Psoas muscle (tissue), 8 donors: Measurements from ENCODE around the gene SIPA1. TPM values are rescaled to one million over a fixed set of nuclear protein-coding genes. Genes with fewer than 3 reads are reported as not detected.

Source experiments
- ATAC-seq, 4 donors: fragments of 200-7000 bp; cut with Tn5 transposase; one replicate each; pipeline ENCODE4 v1.9.1; 2020; ENCODE audit warnings: moderate library complexity in 3 of 4, mild to moderate bottlenecking in 2 of 4
- DNase-seq, 2 donors: peaks; one replicate each; pipeline ENCODE4 v3.0.0-alpha.2; 2020
- H3K27ac ChIP-seq: fragments of 200-600 bp; one replicate; pipeline ENCODE4 v1.8.0; 2022
- H3K27me3 ChIP-seq, 3 donors: fragments of 200-600 bp in 1 of 3; one replicate each; pipeline versions ENCODE4 v1.6.1 to v1.8.0; 2013 to 2022; ENCODE audit warnings: low read length in 2 of 3, mild to moderate bottlenecking in 2 of 3, moderate library complexity in 1 of 3; ENCODE audit not compliant: insufficient read depth in 3 of 3
- H3K36me3 ChIP-seq, 2 donors: fragments of 200-600 bp in 1 of 2; one replicate each; pipeline versions ENCODE4 v1.6.1 to v1.8.0; 2013 to 2022; ENCODE audit warnings: low read depth in 1 of 2, mild to moderate bottlenecking in 1 of 2, moderate library complexity in 1 of 2; ENCODE audit not compliant: insufficient read depth in 1 of 2
- H3K4me1 ChIP-seq: fragments of 200-600 bp; one replicate; pipeline ENCODE4 v1.8.0; 2022
- H3K4me3 ChIP-seq: fragments of 200-600 bp; one replicate; pipeline ENCODE4 v1.8.0; 2022; ENCODE audit warnings: mild to moderate bottlenecking
- H3K9me3 ChIP-seq: fragments of 200-600 bp; one replicate; pipeline ENCODE4 v1.8.0; 2022
- WGBS, 3 donors: extraction: QIAGEN DNeasy Blood & Tissue Kit; methylation state at CpG; one replicate each; pipeline versions ENCODE4 v1.1.6 to v1.1.7; 2013; 5-methylcytosine and 5-hydroxymethylcytosine counted together
- intact Hi-C, 2 donors: fragments of 100-400 bp; cut with DNase I; formaldehyde crosslinking; loops; one replicate each; pipeline versions ENCODE4 v1.11.0 to v1.14.2; 2022
- polyA plus RNA-seq, 3 donors: library from polyadenylated mRNA; stranded (reverse); fragments of 200-250 nt; gene quantifications; one replicate each; pipeline ENCODE4 v1.2.3, GENCODE V29; 2013
- total RNA-seq, 4 donors: library from RNA; stranded (reverse); fragmentation: NEBNext Ultra II Directional in 2 of 4; extraction: Animal tissue kit (Norgen Biotek cat#: 25700) in 2 of 4; gene quantifications; one replicate each; pipeline versions ENCODE4 v1.2.1 to v1.2.4, GENCODE V29; 2021 to 2023
- TF ChIP-seq, protein P1 (sequence below): fragments of 200-600 bp; IDR thresholded peaks from one replicate; pipeline ENCODE4 v1.8.0; 2022; ENCODE audit warnings: antibody characterized with exemption
- donor health status: healthy with polysubstance abuse.
- donor health status: DM: no; HTN: no; CAD: no; lungs with moderate emphysema.
- donor health status: Bipolar disorder and iron deficiency.
- donor health status: healthy.
- donor health status: DM: yes; HTN: yes; CAD: no.
- donor health status: DM: no; HTN: no; CAD: no.
- donor health status: DM: no; HTN: no; CAD: no.
- donor health status: DM: yes; HTN: yes; CAD: no.

Gene SIPA1
- total and polyA plus RNA-seq, 7 donors = 7.9 to 17.4 (median 12.3) TPM

DNA sequence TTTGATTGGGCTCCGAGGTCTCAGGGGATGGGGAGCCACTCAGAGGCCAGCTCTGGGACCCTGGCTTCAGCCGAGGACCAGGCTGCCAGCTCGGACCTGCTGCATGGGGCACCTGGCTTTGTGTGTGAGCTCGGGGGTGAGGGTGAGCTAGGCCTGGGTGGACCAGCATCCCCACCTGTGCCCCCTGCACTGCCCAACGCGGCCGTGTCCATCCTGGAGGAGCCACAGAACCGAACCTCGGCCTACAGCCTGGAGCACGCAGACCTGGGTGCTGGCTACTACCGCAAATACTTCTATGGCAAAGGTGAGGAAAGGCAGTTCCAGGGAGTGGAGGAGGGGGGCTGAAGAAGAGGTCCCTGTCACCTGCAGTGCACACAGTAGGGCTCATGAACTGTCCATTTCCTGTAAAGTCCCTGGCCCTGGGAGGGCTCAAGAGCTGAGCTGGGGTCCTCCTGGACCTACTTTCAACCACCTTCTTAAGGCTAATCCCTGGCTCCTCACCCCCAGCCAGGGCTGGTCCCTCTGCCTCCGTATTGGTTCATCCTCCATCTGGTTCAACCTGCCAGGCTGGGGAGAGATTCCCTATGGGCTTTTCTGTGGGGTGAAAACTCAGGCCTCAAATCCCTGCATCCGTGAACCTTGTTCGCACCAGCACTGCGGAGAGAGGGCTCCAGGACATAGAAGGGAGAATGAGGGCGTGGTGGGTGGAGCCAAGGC, 3.6 kb downstream of the SIPA1 start:
- intact Hi-C loops = no loop called here
- TF ChIP-seq, protein P1, sequence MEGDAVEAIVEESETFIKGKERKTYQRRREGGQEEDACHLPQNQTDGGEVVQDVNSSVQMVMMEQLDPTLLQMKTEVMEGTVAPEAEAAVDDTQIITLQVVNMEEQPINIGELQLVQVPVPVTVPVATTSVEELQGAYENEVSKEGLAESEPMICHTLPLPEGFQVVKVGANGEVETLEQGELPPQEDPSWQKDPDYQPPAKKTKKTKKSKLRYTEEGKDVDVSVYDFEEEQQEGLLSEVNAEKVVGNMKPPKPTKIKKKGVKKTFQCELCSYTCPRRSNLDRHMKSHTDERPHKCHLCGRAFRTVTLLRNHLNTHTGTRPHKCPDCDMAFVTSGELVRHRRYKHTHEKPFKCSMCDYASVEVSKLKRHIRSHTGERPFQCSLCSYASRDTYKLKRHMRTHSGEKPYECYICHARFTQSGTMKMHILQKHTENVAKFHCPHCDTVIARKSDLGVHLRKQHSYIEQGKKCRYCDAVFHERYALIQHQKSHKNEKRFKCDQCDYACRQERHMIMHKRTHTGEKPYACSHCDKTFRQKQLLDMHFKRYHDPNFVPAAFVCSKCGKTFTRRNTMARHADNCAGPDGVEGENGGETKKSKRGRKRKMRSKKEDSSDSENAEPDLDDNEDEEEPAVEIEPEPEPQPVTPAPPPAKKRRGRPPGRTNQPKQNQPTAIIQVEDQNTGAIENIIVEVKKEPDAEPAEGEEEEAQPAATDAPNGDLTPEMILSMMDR = no peak
- no peak for ATAC-seq
- H3K36me3 ChIP-seq = peaks cover 0 to 30% of the 10 kb centered on the region in 2 donors
- peaks cover 0 to 2% (median 0%) of the 10 kb centered on the region in 3 donors for H3K27me3 ChIP-seq
- H3K27ac ChIP-seq = no peak overlapping the region
- peak overlapping the region; percentile 78 for H3K4me3 ChIP-seq
- H3K9me3 ChIP-seq = no peaks in the 10 kb centered on the region
- peaks cover 8% of the 10 kb centered on the region for H3K4me1 ChIP-seq
- 83 to 87% (median 85%) methylated on average over 16 of the region's 16 CpGs for WGBS, 3 donors
- DNase-seq = no peak

DNA sequence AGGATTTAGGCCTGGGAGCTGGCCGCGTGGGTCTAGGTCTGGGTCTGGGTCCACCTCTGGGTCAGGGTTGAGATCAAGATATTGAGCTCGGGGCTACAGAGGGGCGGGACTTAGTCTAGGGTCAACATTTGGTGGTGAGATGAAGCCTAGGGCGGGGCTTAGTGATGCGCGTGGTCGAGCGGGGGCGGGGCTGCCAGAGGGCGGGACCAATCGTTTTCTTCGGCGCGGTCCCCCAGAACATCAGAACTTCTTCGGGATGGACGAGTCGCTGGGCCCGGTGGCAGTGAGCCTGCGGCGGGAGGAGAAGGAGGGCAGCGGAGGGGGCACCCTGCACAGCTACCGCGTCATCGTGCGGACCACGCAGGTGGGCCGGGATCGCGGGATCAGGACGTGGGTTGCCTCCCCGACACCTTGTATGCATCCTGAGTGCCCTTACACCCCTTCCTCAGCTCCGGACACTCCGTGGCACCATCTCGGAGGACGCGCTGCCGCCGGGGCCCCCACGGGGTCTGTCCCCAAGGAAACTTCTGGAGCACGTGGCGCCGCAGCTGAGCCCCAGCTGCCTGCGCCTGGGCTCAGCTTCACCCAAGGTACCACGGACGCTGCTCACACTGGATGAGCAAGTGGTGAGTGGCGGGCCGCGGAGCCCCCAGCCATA, 4.2 kb downstream of the SIPA1 start:
- H3K9me3 ChIP-seq = no peaks in the 10 kb centered on the region
- intact Hi-C loops = no loop called here
- H3K36me3 ChIP-seq = peaks cover 0 to 24% of the 10 kb centered on the region in 2 donors
- WGBS, 3 donors = 57 to 60% (median 58%) methylated on average over 44 to 49 of the region's 49 CpGs
- DNase-seq = no peak
- TF ChIP-seq, protein P1 = no peak
- peaks cover 6% of the 10 kb centered on the region for H3K4me1 ChIP-seq
- no peak overlapping the region for H3K27ac ChIP-seq
- H3K4me3 ChIP-seq = no peak overlapping the region
- peaks cover 0 to 8% (median 0%) of the 10 kb centered on the region in 3 donors for H3K27me3 ChIP-seq
- ATAC-seq = no peak

DNA sequence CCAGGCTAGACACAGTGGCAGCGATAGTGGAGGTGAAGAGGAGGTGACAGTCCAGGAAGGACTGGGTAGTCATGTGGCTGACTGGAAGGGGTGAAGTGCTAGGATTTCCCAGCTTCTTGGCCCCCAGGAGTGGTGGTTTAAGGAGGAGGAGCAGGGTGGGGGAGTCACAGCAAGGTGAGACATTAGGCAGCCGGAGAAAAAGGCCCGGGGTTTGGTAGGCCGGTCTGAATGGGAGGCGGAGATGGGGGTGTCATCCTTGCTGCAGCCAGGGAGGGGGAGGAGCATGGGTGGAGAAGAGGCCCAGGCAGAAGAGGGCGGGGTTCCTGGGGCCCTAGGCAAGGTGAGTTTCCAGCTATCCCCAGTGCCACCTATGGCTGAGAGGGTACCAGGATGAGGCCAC, 6.1 kb downstream of the SIPA1 start:
- DNase-seq = no peak
- intact Hi-C loops = no loop called here
- TF ChIP-seq, protein P1 = no peak
- Histone ChIP-seq H3K4me3 (no peak overlapping the region), H3K9me3 (no peaks in the 10 kb centered on the region), H3K27ac (no peak overlapping the region), H3K36me3 (peaks cover 0 to 34% of the 10 kb centered on the region in 2 donors), H3K27me3 (peaks cover 0 to 16% (median 0%) of the 10 kb centered on the region in 3 donors), H3K4me1 (no peaks in the 10 kb centered on the region)
- no peak for ATAC-seq
- 65 to 87% (median 79%) methylated on average over 6 of the region's 6 CpGs for WGBS, 3 donors

DNA sequence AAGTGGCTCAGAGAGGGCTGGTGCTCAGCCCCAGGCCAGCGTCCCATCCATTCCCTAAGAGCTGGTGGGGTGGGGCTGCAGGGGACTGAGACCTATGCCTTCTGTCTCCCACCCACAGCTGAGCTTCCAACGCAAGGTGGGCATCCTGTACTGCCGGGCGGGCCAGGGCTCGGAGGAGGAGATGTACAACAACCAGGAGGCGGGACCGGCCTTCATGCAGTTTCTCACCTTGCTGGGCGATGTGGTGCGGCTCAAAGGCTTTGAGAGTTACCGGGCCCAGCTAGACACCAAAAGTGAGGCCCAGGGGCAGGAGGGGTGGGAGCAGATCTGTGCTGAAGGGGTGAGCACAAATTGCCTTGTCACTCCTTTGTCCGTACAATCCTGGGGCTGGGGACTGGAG, 6.9 kb downstream of the SIPA1 start:
- WGBS, 3 donors = 82 to 87% (median 84%) methylated on average over 11 of the region's 11 CpGs
- TF ChIP-seq, protein P1 = no peak
- Histone ChIP-seq H3K27me3 (peaks cover 0 to 16% (median 0%) of the 10 kb centered on the region in 3 donors), H3K27ac (no peak overlapping the region), H3K9me3 (no peaks in the 10 kb centered on the region), H3K4me3 (no peak overlapping the region), H3K36me3 (peaks cover 0 to 42% of the 10 kb centered on the region in 2 donors), H3K4me1 (no peaks in the 10 kb centered on the region)
- ATAC-seq = no peak
- no peak for DNase-seq
- intact Hi-C loops = no loop called here
